CD4-positive, alpha-beta T cell treated with Interleukin-15 for 1 hour (primary cell): ENCODE measurements around the gene PSME4.
"Not testable (repeated sequence)": the region's sequence is repeated elsewhere in the genome, so short reads cannot be mapped to it uniquely, and the experiment has no call there.

Experiments used
- DNase-seq: peaks from one replicate; pipeline ENCODE4 v3.0.0-alpha.2; 2020

Gene PSME4

GRCh38 chr2:53961478-53962216 lies 9.1 kb downstream of the PSME4 start:
- not testable (repeated sequence) for DNase-seq

GRCh38 chr2:53960476-53960875 lies 10.3 kb downstream of the PSME4 start:
- no peak for DNase-seq

GRCh38 chr2:53958443-53958842 lies 12.3 kb downstream of the PSME4 start:
- DNase-seq: no peak

- no peak for DNase-seq
Observed at GRCh38 chr2:53952519-53952918, 18.3 kb downstream of the PSME4 start.

- no peak for DNase-seq
Observed at GRCh38 chr2:53949457-53949856, 21.3 kb downstream of the PSME4 start.

- DNase-seq: no peak
Observed at GRCh38 chr2:53945538-53945937, 25.3 kb downstream of the PSME4 start.

GRCh38 chr2:53944542-53944941 lies 26.3 kb downstream of the PSME4 start:
- DNase-seq: no peak

GRCh38 chr2:53942280-53942679 lies 28.5 kb downstream of the PSME4 start:
- no peak for DNase-seq

- no peak for DNase-seq
Observed at GRCh38 chr2:53941749-53942148, 29.0 kb downstream of the PSME4 start.

GRCh38 chr2:53939656-53940055 lies 31.1 kb downstream of the PSME4 start:
- DNase-seq: no peak

GRCh38 chr2:53938904-53939303 lies 31.9 kb downstream of the PSME4 start:
- DNase-seq: no peak

- no peak for DNase-seq
Observed at GRCh38 chr2:53933329-53933728, 37.5 kb downstream of the PSME4 start.

- DNase-seq: not testable (repeated sequence)
Observed at GRCh38 chr2:53926321-53926720, 44.5 kb downstream of the PSME4 start.

GRCh38 chr2:53913721-53914120 lies 57.1 kb downstream of the PSME4 start:
- no peak for DNase-seq

- no peak for DNase-seq
Observed at GRCh38 chr2:53911434-53912189, 59.2 kb downstream of the PSME4 start.

GRCh38 chr2:53907582-53907981 lies 63.2 kb downstream of the PSME4 start:
- no peak for DNase-seq

- DNase-seq: no peak
Observed at GRCh38 chr2:53905396-53905795, 65.4 kb downstream of the PSME4 start.

- DNase-seq: no peak
Observed at GRCh38 chr2:53903011-53903410, 67.8 kb downstream of the PSME4 start.

GRCh38 chr2:53901192-53901591 lies 69.6 kb downstream of the PSME4 start:
- no peak for DNase-seq

- no peak for DNase-seq
Observed at GRCh38 chr2:53896864-53897263, 73.9 kb downstream of the PSME4 start.

GRCh38 chr2:53886406-53887280 lies 84.2 kb downstream of the PSME4 start:
- no peak for DNase-seq

GRCh38 chr2:53884883-53885282 lies 85.9 kb downstream of the PSME4 start:
- no peak for DNase-seq

- no peak for DNase-seq
Observed at GRCh38 chr2:53881986-53882385, 88.8 kb downstream of the PSME4 start.
